ENCODE data around the gene DNAI4. TPM values are rescaled to one million over a fixed set of nuclear protein-coding genes. Genes with fewer than 3 reads are reported as not detected.

The DNAI4 gene
- total RNA-seq, 1 experiment from 2014 or later = 4.9 TPM

GRCh38 chr1:66919828-66920227 is 4.8 kb downstream of the DNAI4 start:
- intact Hi-C loops (cut with micrococcal nuclease; ENCODE audit: unreplicated experiment) = no loop called here
- Histone ChIP-seq H3K27ac (ENCODE audit: low read depth, low read length, poor library complexity, severe bottlenecking) (no peak overlapping the region), H3K36me3 (ENCODE audit: insufficient read depth, low read length, poor library complexity, severe bottlenecking) (no peaks in the 10 kb centered on the region), H3K27me3 (replicated peaks; ENCODE audit: insufficient read depth, low read depth, low read length, poor library complexity) (no peaks in the 10 kb centered on the region), H3K9me3 (ENCODE audit: low read depth, low read length, poor library complexity, severe bottlenecking) (no peaks in the 10 kb centered on the region), H3K4me1 (ENCODE audit: insufficient read depth, low read length, poor library complexity, severe bottlenecking) (peaks cover 6% of the 10 kb centered on the region), H3K4me3 (ENCODE audit: low read depth, low read length, poor library complexity, severe bottlenecking) (no peak overlapping the region)
- POLR2A ChIA-PET (ENCODE audit: low non-redundant PET) = no interaction called here
- DNase-seq (ENCODE audit: low spot score) = no peak
- CTCF ChIA-PET = no interaction called here
- BruUV-seq (replicated peaks) = no TSS peak
- no peak for TF ChIP-seq EZH2 (IDR thresholded peaks at IDR 0.05; ENCODE audit: borderline replicate concordance, low read depth, low read length, poor library complexity, severe bottlenecking)
- no peak for TF ChIP-seq CTCF (conservative IDR thresholded peaks at IDR 0.05; ENCODE audit: low read depth, low read length)

GRCh38 chr1:66919063-66919462 is 5.6 kb downstream of the DNAI4 start:
- BruUV-seq (replicated peaks) = no TSS peak
- CTCF ChIA-PET = no interaction called here

GRCh38 chr1:66917476-66917875 is 7.2 kb downstream of the DNAI4 start:
- TF ChIP-seq EZH2 (IDR thresholded peaks at IDR 0.05; ENCODE audit: borderline replicate concordance, low read depth, low read length, poor library complexity, severe bottlenecking) = no peak
- no peak for TF ChIP-seq CTCF (conservative IDR thresholded peaks at IDR 0.05; ENCODE audit: low read depth, low read length)
- intact Hi-C loops (cut with micrococcal nuclease; ENCODE audit: unreplicated experiment) = no loop called here
- no TSS peak for BruUV-seq (replicated peaks)
- Histone ChIP-seq H3K27me3 (replicated peaks; ENCODE audit: insufficient read depth, low read depth, low read length, poor library complexity) (no peaks in the 10 kb centered on the region), H3K4me1 (ENCODE audit: insufficient read depth, low read length, poor library complexity, severe bottlenecking) (no peaks in the 10 kb centered on the region), H3K27ac (ENCODE audit: low read depth, low read length, poor library complexity, severe bottlenecking) (no peak overlapping the region), H3K4me3 (ENCODE audit: low read depth, low read length, poor library complexity, severe bottlenecking) (no peak overlapping the region), H3K9me3 (ENCODE audit: low read depth, low read length, poor library complexity, severe bottlenecking) (no peaks in the 10 kb centered on the region), H3K36me3 (ENCODE audit: insufficient read depth, low read length, poor library complexity, severe bottlenecking) (no peaks in the 10 kb centered on the region)
- CTCF ChIA-PET = no interaction called here
- POLR2A ChIA-PET (ENCODE audit: low non-redundant PET) = no interaction called here
- no peak for DNase-seq (ENCODE audit: low spot score)

More at GRCh38 chr1:66919063-66919462, 5.6 kb downstream of the DNAI4 start:
- no peak for DNase-seq (ENCODE audit: low spot score)
- no peak overlapping the region for H3K27ac ChIP-seq (ENCODE audit: low read depth, low read length, poor library complexity, severe bottlenecking)
- no peak overlapping the region for H3K4me3 ChIP-seq (ENCODE audit: low read depth, low read length, poor library complexity, severe bottlenecking)
- H3K36me3 ChIP-seq (ENCODE audit: insufficient read depth, low read length, poor library complexity, severe bottlenecking) = no peaks in the 10 kb centered on the region
- H3K27me3 ChIP-seq (replicated peaks; ENCODE audit: insufficient read depth, low read depth, low read length, poor library complexity) = no peaks in the 10 kb centered on the region
- POLR2A ChIA-PET (ENCODE audit: low non-redundant PET) = no interaction called here
- H3K9me3 ChIP-seq (ENCODE audit: low read depth, low read length, poor library complexity, severe bottlenecking) = no peaks in the 10 kb centered on the region
- intact Hi-C loops (cut with micrococcal nuclease; ENCODE audit: unreplicated experiment) = no loop called here
- peaks cover 6% of the 10 kb centered on the region for H3K4me1 ChIP-seq (ENCODE audit: insufficient read depth, low read length, poor library complexity, severe bottlenecking)
- TF ChIP-seq CTCF (conservative IDR thresholded peaks at IDR 0.05; ENCODE audit: low read depth, low read length) (no peak), EZH2 (IDR thresholded peaks at IDR 0.05; ENCODE audit: borderline replicate concordance, low read depth, low read length, poor library complexity, severe bottlenecking) (no peak)
